Tibial artery (tissue), 4 donors: ENCODE data around the gene HNF1A.

ENCODE experiments used
- DNase-seq, 2 donors: peaks; one replicate each; pipeline ENCODE4 v3.0.0-alpha.2; 2019
- H3K27ac ChIP-seq, 2 donors: fragments of 200-600 bp; sonication (generic) in 1 of 2; 1 replicate in 1 of 2; 2 replicates in 1 of 2; pipeline ENCODE4 v1.5.1; 2018 to 2019; ENCODE audit warnings: mild to moderate bottlenecking in 1 of 2
- H3K27me3 ChIP-seq, 2 donors: fragments of 200-600 bp; sonication (generic) in 1 of 2; one replicate each; pipeline versions ENCODE4 v1.5.1 to v1.6.0; 2016 to 2019
- H3K36me3 ChIP-seq, 3 donors: fragments of 200-600 bp; sonication (generic) in 2 of 3; one replicate each; pipeline ENCODE4 v1.5.1; 2016 to 2019; ENCODE audit warnings: mild to moderate bottlenecking in 2 of 3
- H3K4me1 ChIP-seq, 4 donors: fragments of 200-600 bp; sonication (generic) in 2 of 4; 1 replicate in 3 of 4; 2 replicates in 1 of 4; pipeline ENCODE4 v1.5.1; 2016 to 2019
- H3K4me3 ChIP-seq, 2 donors: fragments of 200-600 bp; sonication (generic) in 1 of 2; 1 replicate in 1 of 2; 2 replicates in 1 of 2; pipeline ENCODE4 v1.5.1; 2018 to 2019; ENCODE audit warnings: mild to moderate bottlenecking in 2 of 2
- H3K9me3 ChIP-seq, 3 donors: fragments of 200-600 bp; sonication (generic) in 1 of 3; one replicate each; pipeline ENCODE4 v1.5.1; 2016 to 2019
- intact Hi-C: fragments of 100-400 bp; cut with DNase I; formaldehyde crosslinking; loops from one replicate; pipeline ENCODE4 v1.15.0; 2023; ENCODE audit warnings: low total_unique reads
- TF ChIP-seq, protein P1 (sequence below), 2 experiments: fragments of 200-600 bp in 1 of 2; fragments of 450-650 bp in 1 of 2; IDR thresholded peaks; one replicate each; pipeline ENCODE4 v1.5.1; 2017 to 2019; ENCODE audit warnings: antibody characterized with exemption in 2 of 2, mild to moderate bottlenecking in 1 of 2, moderate library complexity in 1 of 2

Gene HNF1A

GRCh38 chr12:120940006-120940405, 38.3 kb upstream of the HNF1A start:
- TF ChIP-seq, protein P1, sequence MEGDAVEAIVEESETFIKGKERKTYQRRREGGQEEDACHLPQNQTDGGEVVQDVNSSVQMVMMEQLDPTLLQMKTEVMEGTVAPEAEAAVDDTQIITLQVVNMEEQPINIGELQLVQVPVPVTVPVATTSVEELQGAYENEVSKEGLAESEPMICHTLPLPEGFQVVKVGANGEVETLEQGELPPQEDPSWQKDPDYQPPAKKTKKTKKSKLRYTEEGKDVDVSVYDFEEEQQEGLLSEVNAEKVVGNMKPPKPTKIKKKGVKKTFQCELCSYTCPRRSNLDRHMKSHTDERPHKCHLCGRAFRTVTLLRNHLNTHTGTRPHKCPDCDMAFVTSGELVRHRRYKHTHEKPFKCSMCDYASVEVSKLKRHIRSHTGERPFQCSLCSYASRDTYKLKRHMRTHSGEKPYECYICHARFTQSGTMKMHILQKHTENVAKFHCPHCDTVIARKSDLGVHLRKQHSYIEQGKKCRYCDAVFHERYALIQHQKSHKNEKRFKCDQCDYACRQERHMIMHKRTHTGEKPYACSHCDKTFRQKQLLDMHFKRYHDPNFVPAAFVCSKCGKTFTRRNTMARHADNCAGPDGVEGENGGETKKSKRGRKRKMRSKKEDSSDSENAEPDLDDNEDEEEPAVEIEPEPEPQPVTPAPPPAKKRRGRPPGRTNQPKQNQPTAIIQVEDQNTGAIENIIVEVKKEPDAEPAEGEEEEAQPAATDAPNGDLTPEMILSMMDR (IDR thresholded peaks at IDR 0.05) = no peak
- H3K27ac ChIP-seq = no peak overlapping the region
- DNase-seq = no peak
- intact Hi-C loops = no loop called here
- H3K27me3 ChIP-seq = peaks cover 0 to 17% of the 10 kb centered on the region in 2 donors
- no peaks in the 10 kb centered on the region for H3K9me3 ChIP-seq
- no peaks in the 10 kb centered on the region for H3K4me1 ChIP-seq
- H3K36me3 ChIP-seq = no peaks in the 10 kb centered on the region
- H3K4me3 ChIP-seq = no peak overlapping the region

DNA sequence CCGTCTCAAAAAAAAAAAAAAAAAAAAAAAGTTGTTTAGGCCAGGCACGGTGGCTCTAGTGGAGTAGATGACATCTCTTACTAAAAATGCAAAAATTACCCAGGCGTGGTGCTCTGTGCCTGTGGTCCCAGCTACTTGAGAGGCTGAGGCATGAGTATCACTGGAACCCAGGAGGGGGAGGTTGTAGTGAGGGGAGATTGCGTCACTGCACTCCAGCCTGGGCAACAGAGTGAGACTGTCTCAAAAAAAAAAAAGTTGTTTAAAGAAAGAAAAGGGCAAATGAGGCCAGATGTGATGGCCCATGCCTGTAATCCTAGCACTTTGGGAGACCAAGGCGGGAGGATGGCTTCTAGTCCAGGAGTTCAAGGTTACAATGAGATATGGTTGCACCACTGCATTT, 37.5 kb upstream of the HNF1A start:
- Histone ChIP-seq H3K27ac (no peak overlapping the region), H3K9me3 (no peaks in the 10 kb centered on the region), H3K4me3 (no peak overlapping the region), H3K4me1 (no peaks in the 10 kb centered on the region), H3K27me3 (peaks cover 0 to 17% of the 10 kb centered on the region in 2 donors), H3K36me3 (no peaks in the 10 kb centered on the region)
- DNase-seq = no peak
- TF ChIP-seq, protein P1 (IDR thresholded peaks at IDR 0.05) = no peak
- intact Hi-C loops = no loop called here

DNA sequence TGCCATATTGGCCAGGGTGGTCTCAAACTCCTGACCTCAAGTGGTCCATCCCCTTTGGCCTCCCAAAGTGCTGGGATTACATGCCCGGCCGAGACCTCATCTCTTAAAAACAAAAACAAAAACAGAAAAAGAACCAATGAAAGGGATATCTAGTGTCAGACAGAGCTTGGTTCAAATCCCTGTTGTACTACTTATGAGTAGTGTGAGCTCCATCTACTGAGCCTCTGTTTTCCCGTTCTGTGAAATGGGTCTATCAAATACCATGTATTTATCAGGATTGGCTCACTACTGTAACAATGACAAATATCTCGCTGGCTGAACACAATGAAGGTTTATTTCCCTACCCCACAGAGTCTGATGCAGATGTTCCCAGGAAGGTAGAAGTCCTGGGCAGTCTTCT, 36.9 kb upstream of the HNF1A start:
- DNase-seq = no peak
- Histone ChIP-seq H3K27me3 (peaks cover 0 to 17% of the 10 kb centered on the region in 2 donors), H3K4me1 (no peaks in the 10 kb centered on the region), H3K27ac (no peak overlapping the region), H3K36me3 (no peaks in the 10 kb centered on the region), H3K4me3 (no peak overlapping the region), H3K9me3 (no peaks in the 10 kb centered on the region)
- intact Hi-C loops = no loop called here
- TF ChIP-seq, protein P1 (IDR thresholded peaks at IDR 0.05) = no peak

- Histone ChIP-seq H3K36me3 (no peaks in the 10 kb centered on the region), H3K27me3 (peaks cover 0 to 16% of the 10 kb centered on the region in 2 donors), H3K9me3 (no peaks in the 10 kb centered on the region), H3K4me1 (no peaks in the 10 kb centered on the region), H3K4me3 (no peak overlapping the region), H3K27ac (no peak overlapping the region)
- DNase-seq = no peak
- TF ChIP-seq, protein P1 (IDR thresholded peaks at IDR 0.05) = no peak
- intact Hi-C loops = no loop called here
Measured at GRCh38 chr12:120941846-120942405, 36.4 kb upstream of the HNF1A start.

GRCh38 chr12:120943482-120943881, 34.9 kb upstream of the HNF1A start:
- intact Hi-C loops = no loop called here

More at GRCh38 chr12:120943482-120943881, 34.9 kb upstream of the HNF1A start:
- TF ChIP-seq, protein P1 (IDR thresholded peaks at IDR 0.05) = no peak
- H3K9me3 ChIP-seq = no peaks in the 10 kb centered on the region
- no peaks in the 10 kb centered on the region for H3K36me3 ChIP-seq
- peaks cover 0 to 2% of the 10 kb centered on the region in 2 donors for H3K27me3 ChIP-seq
- no peak for DNase-seq
- no peak overlapping the region for H3K4me3 ChIP-seq
- H3K27ac ChIP-seq = no peak overlapping the region
- no peaks in the 10 kb centered on the region for H3K4me1 ChIP-seq
